NCI-H2196 (cell line): ENCODE results near the gene PLXNA2.

Source experiments
- DNase-seq: peaks from one replicate; lab custom pipeline; 2025; ENCODE audit not compliant: unreplicated experiment; lab: John Stamatoyannopoulos, UW

The PLXNA2 gene

DNA sequence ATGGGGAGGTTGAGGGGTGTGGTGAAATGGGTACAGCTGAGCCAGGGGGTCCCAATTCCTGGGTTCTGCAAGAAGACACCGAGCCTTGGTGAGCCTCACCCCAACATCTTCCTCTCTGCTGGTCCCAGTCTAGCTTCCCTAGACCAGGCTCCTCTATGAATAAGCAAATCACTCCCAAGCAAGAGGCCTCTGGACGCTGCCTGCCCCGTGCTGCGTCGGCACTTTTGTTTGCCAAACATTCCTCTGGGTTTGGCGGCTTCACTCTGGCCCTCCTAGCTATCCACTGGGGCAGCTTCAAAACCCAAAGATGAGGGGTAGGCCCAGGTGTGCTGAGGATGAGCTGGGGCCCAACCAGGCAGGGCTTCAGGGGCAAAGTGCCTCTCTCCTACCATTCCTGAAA, 196.2 kb downstream of the PLXNA2 start:
- no peak for DNase-seq

DNA sequence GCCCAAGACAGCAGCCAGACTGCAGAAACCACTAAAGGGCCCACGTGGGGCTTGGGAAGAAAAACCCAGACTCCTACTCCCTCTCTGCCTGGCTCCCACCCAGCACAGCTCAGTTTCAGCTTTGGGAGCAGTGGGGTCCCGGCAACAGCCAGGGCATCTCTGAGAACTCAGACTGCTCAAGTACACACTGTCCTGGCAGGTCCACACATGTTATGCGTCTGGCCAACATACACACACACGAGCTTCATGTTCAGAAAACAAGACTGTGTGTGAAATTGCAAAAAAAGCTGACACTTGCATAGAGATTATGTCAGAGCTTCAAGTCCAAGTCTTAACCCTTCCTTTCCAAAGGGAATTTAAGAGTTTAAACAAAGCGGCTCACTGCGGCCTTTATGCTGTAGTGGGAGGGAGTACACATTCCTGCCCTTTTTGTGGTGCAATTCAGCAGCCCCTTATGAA, 196.7 kb downstream of the PLXNA2 start:
- DNase-seq: no peak

DNA sequence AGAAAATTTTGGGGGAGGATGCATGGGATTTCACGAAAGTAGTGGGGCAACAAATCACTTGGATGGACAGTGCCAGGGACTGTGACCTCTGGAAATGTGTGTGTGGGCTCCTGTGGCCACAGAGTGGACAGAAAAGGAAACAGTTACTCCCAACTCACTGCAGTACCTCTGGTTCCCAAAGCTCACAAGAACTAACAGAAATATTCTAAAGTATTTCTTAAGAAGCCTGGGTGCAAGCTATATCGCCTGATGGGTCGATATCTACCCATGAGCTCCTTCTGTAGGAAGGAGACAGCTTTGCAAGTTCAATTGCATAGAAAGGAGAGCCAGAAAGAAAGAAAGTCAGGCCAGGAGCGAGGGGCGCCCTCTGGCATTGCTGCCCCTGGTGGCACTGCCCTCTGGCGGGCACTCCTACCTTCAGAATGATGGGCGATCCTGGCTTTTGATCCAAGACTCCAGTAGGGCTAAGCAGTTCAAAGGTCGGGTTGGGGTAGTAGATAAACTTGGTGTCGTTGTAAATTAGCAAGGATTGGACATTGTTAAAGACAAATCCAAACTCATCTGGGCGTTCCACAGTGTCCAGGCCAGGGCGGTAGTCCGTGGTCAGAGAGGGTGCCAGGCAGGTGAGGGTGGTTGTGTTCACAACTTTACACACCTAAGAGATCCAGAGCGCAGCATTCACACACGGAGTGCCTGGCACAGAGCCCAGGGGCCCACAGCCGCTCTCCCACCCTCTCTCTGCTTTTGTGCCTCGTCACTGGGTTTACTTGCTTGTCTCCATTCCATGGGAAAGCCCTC, 198.5 kb downstream of the PLXNA2 start:
- no peak for DNase-seq

DNA sequence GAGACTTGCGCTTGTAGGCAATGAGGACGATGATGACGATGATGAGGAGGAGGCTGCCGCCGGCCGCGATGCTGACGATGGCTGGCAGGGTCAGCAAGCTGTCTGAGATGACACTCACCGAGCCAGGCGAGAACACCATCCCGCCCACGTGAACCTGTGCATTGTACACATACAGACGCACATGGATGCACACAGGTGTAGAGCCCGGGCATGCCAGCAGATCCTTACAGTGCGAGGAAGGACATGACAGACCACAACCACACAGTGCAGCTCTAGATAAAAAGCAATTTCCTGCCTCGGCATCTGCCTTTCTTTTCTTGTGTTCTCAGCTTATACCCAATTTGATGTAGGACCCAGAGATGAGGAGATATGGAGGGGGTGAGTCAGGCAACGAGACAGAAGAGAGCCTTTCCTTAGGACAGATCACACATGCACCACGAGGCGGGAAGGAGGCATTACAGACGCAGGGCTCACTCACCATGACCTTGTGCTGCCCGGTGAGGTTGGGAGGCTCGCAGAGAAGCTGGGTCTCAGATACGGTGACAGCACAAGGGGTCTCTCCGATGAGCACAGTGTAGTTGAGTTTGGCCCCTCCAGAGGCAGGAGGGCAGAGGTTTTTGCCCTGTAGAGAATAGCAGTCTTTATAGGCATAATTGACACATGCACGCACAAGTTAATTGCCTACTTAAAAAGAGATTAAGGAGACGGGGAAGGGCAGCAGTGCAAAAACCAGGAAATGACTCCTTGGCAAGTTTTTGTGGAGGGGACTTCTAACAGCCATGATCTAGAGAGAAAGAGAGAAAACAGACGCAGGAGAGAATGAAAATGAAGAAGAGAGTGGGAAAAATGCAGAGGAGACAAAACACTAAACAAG, 199.4 kb downstream of the PLXNA2 start:
- no peak for DNase-seq

DNA sequence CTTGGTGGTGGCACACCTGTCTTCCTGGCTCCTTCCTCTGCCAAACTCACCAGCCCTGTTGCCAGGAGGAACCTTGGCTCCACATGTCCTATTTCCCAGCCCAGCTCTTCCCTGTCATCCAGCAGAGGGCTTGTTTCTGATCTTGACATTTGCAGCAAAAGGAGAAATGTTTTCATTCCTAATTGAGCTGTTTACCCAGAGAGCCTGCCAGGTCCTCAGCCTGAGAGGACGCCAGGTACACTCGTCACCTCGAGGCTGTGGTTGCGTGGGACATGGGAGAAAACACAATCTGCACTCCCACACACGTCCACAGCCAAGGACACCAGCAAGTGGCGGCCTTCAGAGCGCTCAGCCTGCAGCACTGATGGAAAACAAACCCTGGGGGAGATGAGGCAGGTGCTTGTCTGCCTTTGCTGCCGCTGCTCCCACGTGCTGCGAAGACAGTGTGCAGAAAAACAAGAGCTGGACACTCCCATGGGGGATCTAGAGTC, 200.4 kb downstream of the PLXNA2 start:
- DNase-seq: peak; percentile 21

DNA sequence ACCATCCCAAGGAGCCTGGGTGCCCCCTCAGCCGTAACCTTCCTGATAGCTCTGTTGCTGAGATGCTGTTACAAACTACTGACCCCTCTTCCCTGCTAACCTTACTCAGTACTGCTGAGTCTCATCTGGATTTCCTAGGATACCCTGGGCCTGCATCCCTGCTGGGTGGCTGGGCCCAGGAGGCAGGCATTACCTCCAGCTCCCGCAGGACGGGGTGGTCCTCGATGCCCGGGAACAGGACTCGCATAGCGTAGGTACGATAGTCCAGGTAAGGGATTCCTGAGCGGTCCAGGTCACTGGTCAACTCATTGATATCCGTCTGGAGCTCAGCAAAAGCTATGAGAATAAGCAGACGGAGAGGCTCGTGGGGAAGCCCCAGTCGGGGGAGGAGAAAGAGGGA, 201.3 kb downstream of the PLXNA2 start:
- no peak for DNase-seq

DNA sequence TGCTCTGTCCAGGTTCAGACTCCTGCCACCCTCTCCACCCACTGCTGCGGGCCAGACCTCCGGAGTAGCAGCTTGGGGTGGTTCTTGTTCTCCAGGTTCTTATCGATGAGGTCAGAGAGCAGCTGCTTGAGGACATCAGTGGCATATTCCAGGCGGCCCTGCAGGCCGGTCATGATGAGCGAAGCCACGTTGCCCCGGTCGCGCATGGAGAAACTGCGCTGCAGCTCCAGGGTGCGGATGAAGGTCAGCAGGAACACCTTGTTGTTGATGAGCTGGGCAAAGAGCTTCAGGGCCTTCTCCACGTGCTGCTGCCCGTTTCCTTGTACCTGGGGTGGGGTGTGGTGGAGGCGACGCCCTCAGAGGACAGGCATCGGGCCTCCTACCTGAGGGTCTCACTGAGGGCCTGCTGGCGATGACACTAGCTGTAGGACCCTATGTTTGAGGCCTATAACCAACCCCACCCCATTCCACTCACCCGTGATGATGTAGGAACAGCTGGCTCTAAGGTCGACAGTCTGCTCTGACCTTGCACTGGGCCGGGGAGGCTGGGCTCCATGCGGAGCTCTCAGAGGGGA, 202.1 kb downstream of the PLXNA2 start:
- no peak for DNase-seq

DNA sequence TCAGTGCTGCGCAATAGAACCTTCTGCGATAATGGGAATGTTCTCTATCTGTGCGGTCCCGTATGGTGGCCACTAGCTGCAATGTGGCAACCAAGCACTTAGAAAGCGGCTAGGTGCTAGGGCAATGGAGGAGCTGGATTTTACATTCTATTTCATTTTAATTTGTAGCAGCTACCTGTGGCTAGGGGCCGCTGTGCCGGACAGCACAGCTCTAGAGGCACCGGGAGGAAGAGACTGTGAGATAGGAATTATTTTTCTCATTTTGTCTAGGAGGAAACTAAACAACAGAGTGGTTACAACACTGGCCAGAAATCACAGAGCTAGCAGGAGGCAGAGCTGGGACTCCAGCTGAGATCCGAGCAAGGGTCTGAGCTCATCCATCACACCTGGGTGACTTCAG, 202.7 kb downstream of the PLXNA2 start:
- no peak for DNase-seq

DNA sequence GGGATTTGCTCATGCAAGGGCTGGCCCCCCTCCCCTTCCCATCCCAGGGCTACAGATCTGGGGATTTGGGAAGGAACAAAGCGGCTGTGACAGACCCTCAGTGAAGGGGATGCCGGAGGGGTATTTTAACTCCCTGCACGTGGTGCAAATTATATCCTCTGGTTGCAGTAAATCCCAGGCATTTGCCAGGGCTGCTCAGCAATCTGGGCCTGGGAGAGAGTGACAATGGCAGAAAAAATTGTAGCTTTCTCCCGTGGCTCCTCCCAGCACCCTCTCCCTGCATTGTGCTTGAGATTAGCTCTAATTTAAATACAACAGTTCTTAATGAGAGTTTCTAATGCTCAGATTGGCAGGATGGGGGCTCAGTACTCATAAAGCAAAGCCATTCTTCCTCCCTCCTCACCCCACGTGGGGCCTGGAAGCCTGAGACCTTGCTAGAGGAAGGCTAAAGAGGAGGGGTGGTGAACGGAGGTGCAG, 203.3 kb downstream of the PLXNA2 start:
- no peak for DNase-seq

DNA sequence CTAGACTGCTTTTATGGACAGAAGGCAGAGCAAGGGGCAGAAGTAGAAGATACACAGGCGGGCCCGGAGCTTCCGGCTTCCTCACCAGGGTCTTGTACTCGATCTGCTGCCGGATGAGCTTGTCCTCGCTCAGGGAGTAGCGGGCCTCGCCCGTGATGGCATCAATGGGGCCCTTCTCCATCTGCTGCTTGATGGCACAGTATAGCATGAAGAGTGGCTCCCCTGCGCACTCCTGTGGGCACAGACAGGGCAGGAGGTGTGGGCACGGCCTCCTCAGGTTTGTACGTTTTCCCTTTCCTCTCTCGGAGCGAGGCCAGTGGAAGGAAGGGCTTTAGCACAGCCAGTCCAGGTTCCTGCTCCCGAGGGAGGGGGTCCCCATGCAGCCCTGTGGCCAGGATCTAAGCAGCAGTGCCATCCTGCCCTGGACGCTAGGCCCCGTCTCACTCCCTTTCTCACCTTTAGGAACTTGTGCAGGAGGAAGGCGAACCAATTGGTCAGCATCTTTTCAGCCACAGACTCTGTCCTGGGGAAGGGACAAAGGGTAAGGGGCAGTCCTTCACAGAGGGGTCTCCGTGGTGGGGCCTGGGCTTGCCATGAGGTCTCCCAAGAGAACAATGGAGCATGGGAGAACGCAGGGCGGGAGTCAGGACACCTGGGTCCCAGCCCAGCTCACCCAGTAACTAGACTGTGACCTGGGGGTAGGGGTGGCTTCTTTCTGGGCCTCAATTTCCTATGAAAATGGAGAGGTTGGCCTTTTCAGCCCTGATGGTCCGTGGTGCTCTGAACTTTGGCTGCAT, 204.4 kb downstream of the PLXNA2 start:
- no peak for DNase-seq

DNA sequence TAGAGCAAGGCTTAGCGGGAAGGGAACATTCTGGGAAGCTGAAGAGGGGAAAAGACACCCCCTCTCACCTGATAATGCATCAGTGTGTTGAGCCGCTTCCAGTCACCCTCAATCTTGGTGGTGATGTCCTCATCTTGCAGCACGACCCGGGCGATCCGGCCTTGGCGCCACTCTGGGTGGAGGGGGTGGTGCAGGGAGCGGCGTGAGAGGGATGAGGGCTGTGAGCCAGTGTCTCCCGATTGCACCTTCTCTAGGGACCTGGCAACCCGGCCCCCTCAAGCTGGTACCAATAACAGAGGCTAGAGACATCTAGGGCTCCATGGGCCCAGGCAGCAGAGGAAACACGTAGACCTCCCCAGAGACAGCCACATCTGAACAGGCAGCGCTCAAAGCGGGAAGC, 205.9 kb downstream of the PLXNA2 start:
- no peak for DNase-seq

DNA sequence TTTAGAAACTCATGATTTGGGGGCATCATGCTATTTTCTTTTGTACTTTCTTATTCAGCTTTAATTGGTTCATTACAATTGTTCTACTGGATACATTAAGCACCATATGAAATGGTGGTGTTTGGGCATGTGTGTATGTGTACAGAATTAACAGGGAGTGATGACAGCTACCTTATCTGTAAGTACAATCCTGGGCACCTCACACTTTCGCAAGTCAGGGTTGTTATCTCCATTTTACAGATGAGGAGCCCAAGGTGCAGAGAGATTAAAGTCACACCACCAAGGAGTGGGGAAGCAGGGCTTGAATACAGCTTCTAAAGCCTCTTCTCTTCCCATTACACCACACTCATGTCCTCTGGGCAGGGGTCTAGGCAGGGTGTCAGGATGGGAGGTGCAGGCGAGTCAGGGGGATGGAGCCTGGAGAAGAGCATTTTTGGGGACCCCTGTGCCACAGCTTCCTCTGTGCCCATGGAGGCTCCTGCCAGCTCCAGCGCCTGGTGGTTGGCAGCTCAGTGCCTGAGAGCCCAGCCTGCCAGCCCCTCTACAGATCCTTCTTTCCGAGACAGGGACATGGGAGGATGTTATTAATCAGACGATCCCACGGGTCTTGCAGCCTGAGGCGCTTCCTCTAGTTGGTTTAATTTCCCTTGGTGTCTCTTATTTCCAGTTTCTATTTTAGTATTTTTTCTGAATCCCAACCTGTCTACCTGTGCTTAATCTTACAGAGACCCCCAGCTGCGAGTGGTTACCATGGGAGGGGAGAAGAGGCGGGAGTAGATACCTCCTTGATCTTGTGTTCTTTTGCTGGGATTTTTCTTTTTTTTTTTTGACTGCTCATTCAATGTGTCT, 207.0 kb downstream of the PLXNA2 start:
- DNase-seq: no peak

DNA sequence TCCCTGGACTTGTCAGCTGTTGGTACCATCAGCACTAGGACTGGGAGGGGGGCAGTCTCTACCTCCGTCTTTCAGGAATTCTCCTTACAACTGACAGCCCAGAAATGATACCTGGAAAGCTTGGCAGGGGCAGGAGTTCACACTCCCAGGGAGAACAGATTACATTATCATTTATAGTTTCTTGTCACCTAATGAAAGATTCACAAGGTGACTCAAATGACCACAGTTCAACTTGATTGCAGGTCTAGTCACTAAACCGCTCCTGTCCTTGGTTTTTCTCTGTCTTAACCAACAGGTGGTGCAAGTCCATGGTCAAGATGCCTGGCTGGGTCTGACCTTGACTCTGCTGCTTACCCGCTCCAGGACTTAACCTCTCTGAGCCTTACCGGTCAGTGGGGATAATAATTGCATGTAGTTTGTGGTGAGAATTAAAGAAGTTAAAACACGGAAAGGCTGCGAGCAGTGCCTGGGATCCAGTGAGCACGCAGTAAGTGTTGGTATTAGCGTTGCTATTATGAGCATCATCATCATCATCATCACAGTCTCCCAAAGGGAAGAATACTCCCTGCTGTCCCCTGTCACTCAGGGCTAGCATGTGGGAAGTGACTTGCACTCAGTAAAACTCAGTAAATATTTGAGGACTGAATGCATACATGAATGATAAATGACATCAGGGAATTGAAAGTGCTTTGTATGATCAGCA, 207.9 kb downstream of the PLXNA2 start:
- no peak for DNase-seq

DNA sequence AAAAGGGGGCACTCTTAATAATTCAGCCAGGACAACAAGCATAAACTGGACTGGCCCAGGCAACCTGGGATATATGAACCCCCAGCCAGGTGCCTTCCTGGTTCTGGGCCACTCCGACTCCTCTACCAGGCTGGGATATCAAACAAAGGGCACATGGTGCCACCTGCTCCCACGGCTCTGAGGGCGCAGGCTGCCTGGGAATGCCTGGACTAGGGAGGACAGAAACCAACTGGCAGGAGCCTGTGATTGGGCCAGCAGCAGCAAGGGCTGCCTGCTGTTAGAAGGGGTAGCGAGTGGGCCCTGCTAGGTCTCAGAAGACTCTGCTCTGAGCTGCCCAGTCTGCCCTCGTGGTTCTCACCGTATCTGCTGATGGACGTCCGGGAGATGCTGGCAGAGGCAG, 210.0 kb downstream of the PLXNA2 start:
- no peak for DNase-seq

DNA sequence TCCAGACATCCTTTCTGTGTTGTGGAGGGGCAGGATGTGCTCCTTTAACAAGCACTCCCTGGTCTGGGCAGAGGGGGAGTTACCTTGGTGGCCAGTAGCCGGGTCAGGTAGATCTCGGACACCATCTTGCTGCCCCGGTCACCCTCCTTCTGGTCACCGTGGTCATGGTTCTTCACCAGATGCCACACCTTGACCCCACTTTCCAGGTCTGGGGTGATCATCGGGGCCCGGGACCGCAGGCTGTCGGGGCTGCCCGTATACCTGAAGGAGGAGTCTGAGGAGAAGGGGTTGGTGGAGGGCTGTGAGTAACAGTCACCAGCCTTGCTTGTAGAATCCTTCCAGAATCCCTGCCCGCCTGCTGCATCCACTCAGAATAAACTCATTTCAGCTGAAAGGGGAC, 210.9 kb downstream of the PLXNA2 start:
- DNase-seq: no peak

DNA sequence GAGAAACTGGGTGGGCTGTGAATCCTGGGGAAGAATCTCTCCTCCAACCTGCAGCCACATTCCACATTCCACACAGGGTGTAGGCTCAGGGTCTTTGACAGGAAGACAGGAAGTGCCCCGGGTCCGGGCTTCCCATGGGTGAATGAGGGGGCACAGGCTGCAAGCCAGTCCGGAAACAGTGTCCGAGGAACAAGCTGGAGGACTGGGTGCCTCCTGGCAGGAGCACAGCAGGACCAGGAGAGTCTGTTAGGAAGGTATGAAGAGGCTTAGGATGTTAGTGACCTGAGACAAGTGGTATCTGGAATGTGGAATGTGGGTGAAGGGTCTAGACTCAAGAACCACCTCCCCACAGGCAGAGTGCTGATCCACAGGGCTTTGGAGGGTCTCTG, 212.3 kb downstream of the PLXNA2 start:
- DNase-seq: no peak

DNA sequence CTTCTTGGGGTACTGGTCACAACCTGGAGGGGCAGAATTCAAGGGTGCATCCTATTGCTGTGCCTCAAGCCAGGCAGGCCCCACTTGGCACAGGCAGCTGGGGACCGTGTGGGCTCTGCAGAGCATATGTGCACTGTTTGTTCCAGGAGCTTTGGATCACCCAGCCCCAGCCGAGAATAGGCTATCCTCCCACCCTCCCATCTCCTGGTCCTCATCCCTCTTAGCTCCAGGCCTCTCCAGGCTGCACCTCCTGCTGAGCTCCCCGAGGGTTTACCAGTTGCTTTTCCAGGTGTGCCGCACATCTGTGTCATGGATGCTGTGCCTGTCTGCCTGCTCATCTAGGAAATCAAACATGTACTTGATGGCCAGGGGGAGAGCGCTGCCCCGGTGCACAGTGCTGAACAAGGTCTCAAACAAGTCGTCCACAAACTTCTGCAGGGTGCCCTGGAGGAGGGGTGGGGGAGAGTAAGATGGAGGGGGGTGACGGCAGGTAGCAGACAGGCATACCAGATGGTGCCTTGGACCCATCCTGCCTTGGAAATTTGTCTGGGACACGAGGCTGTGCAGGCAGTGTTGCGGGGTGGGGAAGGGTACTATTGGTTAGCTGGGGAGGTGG, 212.8 kb downstream of the PLXNA2 start:
- DNase-seq: no peak

DNA sequence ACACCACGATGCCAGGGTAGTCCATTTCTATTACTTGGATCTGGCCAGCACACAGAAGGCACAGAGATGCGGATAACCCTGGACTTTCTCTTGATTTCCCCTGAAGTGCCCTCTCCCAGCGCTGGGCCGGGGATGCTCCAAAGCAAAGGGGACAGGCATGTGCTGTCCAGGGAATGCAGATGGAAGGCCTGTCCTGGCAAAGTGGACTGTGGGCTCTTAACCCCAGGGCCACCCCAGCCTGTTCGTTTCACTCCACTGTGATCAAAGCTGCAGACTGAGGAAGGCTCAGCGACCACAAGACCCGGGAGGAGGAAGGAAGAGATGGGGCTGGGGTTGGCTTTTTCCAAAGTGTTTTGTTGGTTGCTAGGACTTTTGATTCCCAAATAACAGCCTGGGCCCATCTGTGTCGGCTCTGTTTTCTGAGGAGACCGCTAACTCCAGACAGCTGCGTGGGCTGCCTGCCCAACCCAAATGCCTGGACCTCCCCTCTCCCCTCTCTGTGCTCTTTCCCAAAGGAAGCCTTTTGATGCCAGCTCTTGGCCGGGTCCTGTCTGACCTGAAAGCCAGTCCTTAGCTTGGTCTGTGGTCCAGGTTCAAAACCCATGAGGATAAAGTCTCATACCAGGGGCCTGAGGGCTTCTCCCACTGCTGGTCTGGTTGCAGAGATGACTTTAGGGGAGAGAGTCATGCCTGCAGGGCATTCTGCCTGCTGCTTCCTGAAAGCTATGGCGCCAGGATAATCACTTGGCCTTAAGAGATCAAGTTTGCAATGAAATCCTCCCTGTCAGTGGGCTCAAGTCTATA, 213.7 kb downstream of the PLXNA2 start:
- DNase-seq: no peak
